ENCODE results near the gene MED12L.

DNA sequence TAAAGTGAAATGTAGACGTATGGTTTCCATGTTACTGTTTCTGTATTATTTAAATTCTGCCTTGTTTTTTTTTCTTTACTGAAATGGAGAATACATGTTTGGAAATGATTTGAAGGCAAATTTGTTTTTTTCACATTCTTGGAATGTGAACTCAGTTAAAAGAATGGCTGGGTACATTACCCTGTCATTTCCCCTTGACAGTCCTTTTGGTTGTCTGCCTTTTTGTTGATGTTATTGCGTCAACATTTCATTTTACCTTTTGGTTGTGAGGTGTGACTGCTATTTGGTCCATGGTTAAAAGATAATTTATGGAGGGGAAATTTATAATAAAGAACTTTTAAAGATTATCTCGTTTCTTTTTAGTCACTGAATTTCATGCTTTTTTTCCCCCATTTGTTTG, 120.7 kb downstream of the MED12L start:
- TF ChIP-seq, protein P1, sequence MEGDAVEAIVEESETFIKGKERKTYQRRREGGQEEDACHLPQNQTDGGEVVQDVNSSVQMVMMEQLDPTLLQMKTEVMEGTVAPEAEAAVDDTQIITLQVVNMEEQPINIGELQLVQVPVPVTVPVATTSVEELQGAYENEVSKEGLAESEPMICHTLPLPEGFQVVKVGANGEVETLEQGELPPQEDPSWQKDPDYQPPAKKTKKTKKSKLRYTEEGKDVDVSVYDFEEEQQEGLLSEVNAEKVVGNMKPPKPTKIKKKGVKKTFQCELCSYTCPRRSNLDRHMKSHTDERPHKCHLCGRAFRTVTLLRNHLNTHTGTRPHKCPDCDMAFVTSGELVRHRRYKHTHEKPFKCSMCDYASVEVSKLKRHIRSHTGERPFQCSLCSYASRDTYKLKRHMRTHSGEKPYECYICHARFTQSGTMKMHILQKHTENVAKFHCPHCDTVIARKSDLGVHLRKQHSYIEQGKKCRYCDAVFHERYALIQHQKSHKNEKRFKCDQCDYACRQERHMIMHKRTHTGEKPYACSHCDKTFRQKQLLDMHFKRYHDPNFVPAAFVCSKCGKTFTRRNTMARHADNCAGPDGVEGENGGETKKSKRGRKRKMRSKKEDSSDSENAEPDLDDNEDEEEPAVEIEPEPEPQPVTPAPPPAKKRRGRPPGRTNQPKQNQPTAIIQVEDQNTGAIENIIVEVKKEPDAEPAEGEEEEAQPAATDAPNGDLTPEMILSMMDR (IDR thresholded peaks at IDR 0.05), result no peak
- TF ChIP-seq POLR2A (IDR thresholded peaks at IDR 0.05) (no peak), POLR2AphosphoS5 (IDR thresholded peaks at IDR 0.05) (no peak)
